ENCODE results near the gene SCTR. TPM values are rescaled to one million over a fixed set of nuclear protein-coding genes. Genes with fewer than 3 reads are reported as not detected.

SCTR gene
- total RNA-seq, 1 experiment from 2014 or later = not detected

- TF ChIP-seq, protein P1, sequence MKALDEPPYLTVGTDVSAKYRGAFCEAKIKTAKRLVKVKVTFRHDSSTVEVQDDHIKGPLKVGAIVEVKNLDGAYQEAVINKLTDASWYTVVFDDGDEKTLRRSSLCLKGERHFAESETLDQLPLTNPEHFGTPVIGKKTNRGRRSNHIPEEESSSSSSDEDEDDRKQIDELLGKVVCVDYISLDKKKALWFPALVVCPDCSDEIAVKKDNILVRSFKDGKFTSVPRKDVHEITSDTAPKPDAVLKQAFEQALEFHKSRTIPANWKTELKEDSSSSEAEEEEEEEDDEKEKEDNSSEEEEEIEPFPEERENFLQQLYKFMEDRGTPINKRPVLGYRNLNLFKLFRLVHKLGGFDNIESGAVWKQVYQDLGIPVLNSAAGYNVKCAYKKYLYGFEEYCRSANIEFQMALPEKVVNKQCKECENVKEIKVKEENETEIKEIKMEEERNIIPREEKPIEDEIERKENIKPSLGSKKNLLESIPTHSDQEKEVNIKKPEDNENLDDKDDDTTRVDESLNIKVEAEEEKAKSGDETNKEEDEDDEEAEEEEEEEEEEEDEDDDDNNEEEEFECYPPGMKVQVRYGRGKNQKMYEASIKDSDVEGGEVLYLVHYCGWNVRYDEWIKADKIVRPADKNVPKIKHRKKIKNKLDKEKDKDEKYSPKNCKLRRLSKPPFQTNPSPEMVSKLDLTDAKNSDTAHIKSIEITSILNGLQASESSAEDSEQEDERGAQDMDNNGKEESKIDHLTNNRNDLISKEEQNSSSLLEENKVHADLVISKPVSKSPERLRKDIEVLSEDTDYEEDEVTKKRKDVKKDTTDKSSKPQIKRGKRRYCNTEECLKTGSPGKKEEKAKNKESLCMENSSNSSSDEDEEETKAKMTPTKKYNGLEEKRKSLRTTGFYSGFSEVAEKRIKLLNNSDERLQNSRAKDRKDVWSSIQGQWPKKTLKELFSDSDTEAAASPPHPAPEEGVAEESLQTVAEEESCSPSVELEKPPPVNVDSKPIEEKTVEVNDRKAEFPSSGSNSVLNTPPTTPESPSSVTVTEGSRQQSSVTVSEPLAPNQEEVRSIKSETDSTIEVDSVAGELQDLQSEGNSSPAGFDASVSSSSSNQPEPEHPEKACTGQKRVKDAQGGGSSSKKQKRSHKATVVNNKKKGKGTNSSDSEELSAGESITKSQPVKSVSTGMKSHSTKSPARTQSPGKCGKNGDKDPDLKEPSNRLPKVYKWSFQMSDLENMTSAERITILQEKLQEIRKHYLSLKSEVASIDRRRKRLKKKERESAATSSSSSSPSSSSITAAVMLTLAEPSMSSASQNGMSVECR (CRISPR knock-in tag; IDR thresholded peaks at IDR 0.05; ENCODE audit: borderline replicate concordance) = no peak
These were observed 114.8 kb downstream of the SCTR start (continued) for GRCh38 chr2:119409506-119409905.

DNA sequence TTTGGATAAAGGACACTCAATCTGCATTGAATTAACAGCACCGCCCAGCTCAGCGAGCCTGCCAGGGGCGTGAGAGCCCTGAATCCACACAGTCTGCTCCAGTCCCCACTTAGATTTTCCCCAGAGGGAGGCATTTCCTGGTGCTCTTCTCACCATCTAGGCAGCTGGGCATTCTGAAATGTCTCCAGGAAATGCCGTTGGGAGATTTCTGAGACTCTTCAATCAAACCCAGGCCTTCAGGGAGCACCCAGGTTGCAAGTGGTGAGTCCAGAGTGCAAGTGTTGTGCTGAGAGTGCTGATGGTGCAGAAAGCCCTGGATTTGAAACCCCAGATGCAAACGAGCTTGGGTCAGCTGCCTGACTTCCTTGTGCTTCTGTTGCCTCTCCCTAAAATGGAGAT, 116.1 kb downstream of the SCTR start:
- no peak overlapping the region for H3K4me3 Mint-ChIP-seq
- peaks cover 8% of the 10 kb centered on the region for H3K4me1 Mint-ChIP-seq
- H3K9me3 Mint-ChIP-seq = peaks cover 4% of the 10 kb centered on the region; the same call in 1 of the 2 replicates
- ChIA-PET POLR2A (no interaction called here), CTCF (interaction anchor here (0.5 to 16.3 kb wide), 14 partner anchors 7 to 396 kb away, joined by 3 to 145 read pairs (median 4); partner anchors contain the start of genes DBI and TMEM37)
- no peaks in the 10 kb centered on the region for H3K36me3 Mint-ChIP-seq
- DNase-seq (ENCODE audit: low spot score) = no peak
- H3K27me3 Mint-ChIP-seq (ENCODE audit: low read depth) = no peaks in the 10 kb centered on the region; the same call in 1 of the 2 replicates
- ATAC-seq = peak; percentile 61
- no peak overlapping the region for H3K27ac Mint-ChIP-seq
- TF ChIP-seq, protein P2, sequence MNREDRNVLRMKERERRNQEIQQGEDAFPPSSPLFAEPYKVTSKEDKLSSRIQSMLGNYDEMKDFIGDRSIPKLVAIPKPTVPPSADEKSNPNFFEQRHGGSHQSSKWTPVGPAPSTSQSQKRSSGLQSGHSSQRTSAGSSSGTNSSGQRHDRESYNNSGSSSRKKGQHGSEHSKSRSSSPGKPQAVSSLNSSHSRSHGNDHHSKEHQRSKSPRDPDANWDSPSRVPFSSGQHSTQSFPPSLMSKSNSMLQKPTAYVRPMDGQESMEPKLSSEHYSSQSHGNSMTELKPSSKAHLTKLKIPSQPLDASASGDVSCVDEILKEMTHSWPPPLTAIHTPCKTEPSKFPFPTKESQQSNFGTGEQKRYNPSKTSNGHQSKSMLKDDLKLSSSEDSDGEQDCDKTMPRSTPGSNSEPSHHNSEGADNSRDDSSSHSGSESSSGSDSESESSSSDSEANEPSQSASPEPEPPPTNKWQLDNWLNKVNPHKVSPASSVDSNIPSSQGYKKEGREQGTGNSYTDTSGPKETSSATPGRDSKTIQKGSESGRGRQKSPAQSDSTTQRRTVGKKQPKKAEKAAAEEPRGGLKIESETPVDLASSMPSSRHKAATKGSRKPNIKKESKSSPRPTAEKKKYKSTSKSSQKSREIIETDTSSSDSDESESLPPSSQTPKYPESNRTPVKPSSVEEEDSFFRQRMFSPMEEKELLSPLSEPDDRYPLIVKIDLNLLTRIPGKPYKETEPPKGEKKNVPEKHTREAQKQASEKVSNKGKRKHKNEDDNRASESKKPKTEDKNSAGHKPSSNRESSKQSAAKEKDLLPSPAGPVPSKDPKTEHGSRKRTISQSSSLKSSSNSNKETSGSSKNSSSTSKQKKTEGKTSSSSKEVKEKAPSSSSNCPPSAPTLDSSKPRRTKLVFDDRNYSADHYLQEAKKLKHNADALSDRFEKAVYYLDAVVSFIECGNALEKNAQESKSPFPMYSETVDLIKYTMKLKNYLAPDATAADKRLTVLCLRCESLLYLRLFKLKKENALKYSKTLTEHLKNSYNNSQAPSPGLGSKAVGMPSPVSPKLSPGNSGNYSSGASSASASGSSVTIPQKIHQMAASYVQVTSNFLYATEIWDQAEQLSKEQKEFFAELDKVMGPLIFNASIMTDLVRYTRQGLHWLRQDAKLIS (CRISPR knock-in tag; IDR thresholded peaks at IDR 0.05; ENCODE audit: borderline replicate concordance) = no peak
- TF ChIP-seq ZNF532 (CRISPR knock-in tag; IDR thresholded peaks at IDR 0.05; ENCODE audit: borderline replicate concordance) = no peak
- no peak for TF ChIP-seq HMGA2 (CRISPR knock-in tag; IDR thresholded peaks at IDR 0.05)
- TF ChIP-seq PRRX2 (CRISPR knock-in tag; IDR thresholded peaks at IDR 0.05) = no peak
- no peak for TF ChIP-seq NR1H2 (CRISPR knock-in tag; IDR thresholded peaks at IDR 0.05)
- no peak for TF ChIP-seq GRHL2 (CRISPR knock-in tag; IDR thresholded peaks at IDR 0.05; ENCODE audit: insufficient replicate concordance, severe bottlenecking)
- TF ChIP-seq, protein P3, sequence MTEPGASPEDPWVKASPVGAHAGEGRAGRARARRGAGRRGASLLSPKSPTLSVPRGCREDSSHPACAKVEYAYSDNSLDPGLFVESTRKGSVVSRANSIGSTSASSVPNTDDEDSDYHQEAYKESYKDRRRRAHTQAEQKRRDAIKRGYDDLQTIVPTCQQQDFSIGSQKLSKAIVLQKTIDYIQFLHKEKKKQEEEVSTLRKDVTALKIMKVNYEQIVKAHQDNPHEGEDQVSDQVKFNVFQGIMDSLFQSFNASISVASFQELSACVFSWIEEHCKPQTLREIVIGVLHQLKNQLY (CRISPR knock-in tag; IDR thresholded peaks at IDR 0.05) = no peak
- no peak for TF ChIP-seq PRDM15 (CRISPR knock-in tag; IDR thresholded peaks at IDR 0.05)
- TF ChIP-seq FOXP4 (CRISPR knock-in tag; IDR thresholded peaks at IDR 0.05) = no peak
- no peak for TF ChIP-seq IRF1 (CRISPR knock-in tag; IDR thresholded peaks at IDR 0.05)
